Type B pancreatic cell (in vitro differentiated cells): ENCODE measurements around the gene LRMDA. TPM values are rescaled to one million over a fixed set of nuclear protein-coding genes. Genes with fewer than 3 reads are reported as not detected.

Experiments used
- DNase-seq: peaks from one replicate; pipeline ENCODE4 v3.0.0; 2021; ENCODE audit warnings: mixed read lengths; ENCODE audit not compliant: unreplicated experiment; ENCODE audit errors: extremely low spot score
- H3K27ac Mint-ChIP-seq: 2 replicates; pipeline ENCODE4 v1.8.0; 2021; ENCODE audit warnings: mild to moderate bottlenecking, mixed read lengths
- H3K27me3 Mint-ChIP-seq: 2 replicates; pipeline ENCODE4 v1.8.0; 2021; ENCODE audit warnings: mixed read lengths
- H3K36me3 Mint-ChIP-seq: 2 replicates; pipeline ENCODE4 v1.8.0; 2021; ENCODE audit warnings: mixed read lengths
- H3K4me1 Mint-ChIP-seq: one replicate; pipeline ENCODE4 v1.8.0; 2021; ENCODE audit warnings: mixed read lengths; ENCODE audit not compliant: unreplicated experiment
- H3K4me3 Mint-ChIP-seq: 2 replicates; pipeline ENCODE4 v1.8.0; 2021; ENCODE audit warnings: mild to moderate bottlenecking, mixed read lengths
- H3K9me3 Mint-ChIP-seq: 2 replicates; pipeline ENCODE4 v1.8.0; 2021; ENCODE audit warnings: mixed read lengths
- total RNA-seq: library from RNA; stranded (reverse); gene quantifications from 2 replicates; pipeline ENCODE4 v1.2.1, GENCODE V29; 2021; ENCODE audit warnings: low replicate concordance
- TF ChIP-seq, protein P1 (sequence below): fragments of 200-600 bp; sonication (generic); conservative IDR thresholded peaks from 2 replicates; pipeline ENCODE4 v1.5.0; 2021; ENCODE audit warnings: antibody characterized with exemption, mild to moderate bottlenecking

The LRMDA gene
- total RNA-seq, 1 donor from 2014 or later, result 2.0 TPM

DNA sequence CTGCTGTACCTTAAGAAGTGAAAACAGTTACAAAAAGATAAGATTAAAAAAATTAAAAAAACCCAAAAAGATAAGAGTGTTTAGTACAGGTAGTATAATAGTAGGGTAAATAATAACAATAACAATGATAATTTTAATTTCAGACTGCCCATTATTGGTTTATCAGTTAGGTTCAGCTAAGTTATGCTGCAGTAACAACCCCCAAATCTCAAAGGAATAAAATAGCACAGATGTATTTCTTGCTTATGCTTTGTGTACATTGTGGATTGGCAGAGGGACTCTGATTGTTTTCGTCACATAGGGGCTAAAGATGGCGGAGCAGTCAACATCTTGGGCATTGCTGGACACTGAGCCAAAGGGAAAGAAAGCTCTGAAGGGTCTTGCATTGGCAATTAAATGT is 264.6 kb downstream of the LRMDA start:
- peaks cover 7% of the 10 kb centered on the region for H3K36me3 Mint-ChIP-seq
- peaks cover 7% of the 10 kb centered on the region for H3K9me3 Mint-ChIP-seq
- no peak for DNase-seq
- peaks cover 20% of the 10 kb centered on the region for H3K4me1 Mint-ChIP-seq
- no peak overlapping the region for H3K27ac Mint-ChIP-seq
- no peak overlapping the region for H3K4me3 Mint-ChIP-seq
- TF ChIP-seq, protein P1, sequence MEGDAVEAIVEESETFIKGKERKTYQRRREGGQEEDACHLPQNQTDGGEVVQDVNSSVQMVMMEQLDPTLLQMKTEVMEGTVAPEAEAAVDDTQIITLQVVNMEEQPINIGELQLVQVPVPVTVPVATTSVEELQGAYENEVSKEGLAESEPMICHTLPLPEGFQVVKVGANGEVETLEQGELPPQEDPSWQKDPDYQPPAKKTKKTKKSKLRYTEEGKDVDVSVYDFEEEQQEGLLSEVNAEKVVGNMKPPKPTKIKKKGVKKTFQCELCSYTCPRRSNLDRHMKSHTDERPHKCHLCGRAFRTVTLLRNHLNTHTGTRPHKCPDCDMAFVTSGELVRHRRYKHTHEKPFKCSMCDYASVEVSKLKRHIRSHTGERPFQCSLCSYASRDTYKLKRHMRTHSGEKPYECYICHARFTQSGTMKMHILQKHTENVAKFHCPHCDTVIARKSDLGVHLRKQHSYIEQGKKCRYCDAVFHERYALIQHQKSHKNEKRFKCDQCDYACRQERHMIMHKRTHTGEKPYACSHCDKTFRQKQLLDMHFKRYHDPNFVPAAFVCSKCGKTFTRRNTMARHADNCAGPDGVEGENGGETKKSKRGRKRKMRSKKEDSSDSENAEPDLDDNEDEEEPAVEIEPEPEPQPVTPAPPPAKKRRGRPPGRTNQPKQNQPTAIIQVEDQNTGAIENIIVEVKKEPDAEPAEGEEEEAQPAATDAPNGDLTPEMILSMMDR, result no peak
- peaks cover 55% of the 10 kb centered on the region for H3K27me3 Mint-ChIP-seq

DNA sequence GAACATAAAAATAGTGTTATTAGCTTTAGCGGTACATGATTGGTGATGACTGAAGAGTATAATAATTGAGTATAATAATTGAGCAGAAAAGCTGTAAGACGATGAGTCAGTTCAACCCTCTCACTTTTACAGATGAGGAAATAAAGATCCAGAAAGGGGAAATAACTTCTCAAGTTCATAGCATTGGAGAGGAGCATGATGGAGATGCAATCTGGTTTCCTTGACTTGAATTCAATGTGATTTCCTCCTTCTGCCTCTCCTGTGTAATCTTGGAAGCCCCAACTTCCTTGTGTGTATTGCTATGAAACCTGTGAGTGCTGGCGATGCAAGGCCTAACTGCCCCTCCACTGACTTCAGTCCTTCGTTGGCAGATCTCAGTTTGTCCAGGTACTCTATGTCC is 265.1 kb downstream of the LRMDA start:
- H3K36me3 Mint-ChIP-seq, result peaks cover 7% of the 10 kb centered on the region
- H3K4me1 Mint-ChIP-seq, result peaks cover 20% of the 10 kb centered on the region
- no peak overlapping the region for H3K4me3 Mint-ChIP-seq
- TF ChIP-seq, protein P1, result no peak
- H3K27me3 Mint-ChIP-seq, result peaks cover 58% of the 10 kb centered on the region
- peaks cover 7% of the 10 kb centered on the region for H3K9me3 Mint-ChIP-seq
- DNase-seq, result no peak
- no peak overlapping the region for H3K27ac Mint-ChIP-seq

- H3K4me3 Mint-ChIP-seq, result no peak overlapping the region
- H3K9me3 Mint-ChIP-seq, result peaks cover 4% of the 10 kb centered on the region
- DNase-seq, result no peak
- H3K27me3 Mint-ChIP-seq, result peaks cover 71% of the 10 kb centered on the region
- H3K36me3 Mint-ChIP-seq, result peaks cover 7% of the 10 kb centered on the region
- no peak overlapping the region for H3K27ac Mint-ChIP-seq
- peaks cover 22% of the 10 kb centered on the region for H3K4me1 Mint-ChIP-seq
- TF ChIP-seq, protein P1, result no peak
Measured at GRCh38 chr10:75703191-75703854, 271.9 kb downstream of the LRMDA start.

DNA sequence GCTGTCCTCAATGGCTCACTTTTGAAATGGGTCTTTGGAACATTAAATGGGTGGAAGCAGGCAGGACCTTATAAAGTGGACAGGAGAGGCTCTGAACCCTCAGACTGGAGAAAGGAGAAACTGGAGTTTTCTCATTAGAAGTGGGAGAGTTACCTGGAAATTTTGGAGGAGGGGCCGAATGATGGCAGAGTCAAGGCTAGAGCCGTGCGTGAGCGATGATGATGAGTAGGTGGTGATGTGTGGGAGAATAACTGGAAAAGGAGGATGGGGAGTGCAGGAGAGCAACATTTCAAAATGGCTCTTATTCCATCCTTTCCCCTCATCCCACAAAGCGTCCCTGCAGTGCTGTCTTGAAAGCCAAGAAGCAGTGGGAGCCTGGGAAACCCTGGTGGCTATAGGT is 274.0 kb downstream of the LRMDA start:
- Mint-ChIP-seq H3K4me3 (no peak overlapping the region), H3K27me3 (peaks cover 81% of the 10 kb centered on the region), H3K4me1 (peaks cover 36% of the 10 kb centered on the region), H3K9me3 (no peaks in the 10 kb centered on the region), H3K36me3 (peaks cover 2% of the 10 kb centered on the region), H3K27ac (no peak overlapping the region)
- no peak for DNase-seq
- TF ChIP-seq, protein P1, result no peak

- Mint-ChIP-seq H3K9me3 (no peaks in the 10 kb centered on the region), H3K36me3 (no peaks in the 10 kb centered on the region), H3K27me3 (peaks cover 78% of the 10 kb centered on the region), H3K27ac (no peak overlapping the region), H3K4me3 (no peak overlapping the region), H3K4me1 (peaks cover 46% of the 10 kb centered on the region)
- DNase-seq, result no peak
- TF ChIP-seq, protein P1, result no peak
Measured at GRCh38 chr10:75707080-75707840, 275.8 kb downstream of the LRMDA start.
